Measurements from ENCODE around the gene HTR1D.
"Not testable (repeated sequence)": the region's sequence is repeated elsewhere in the genome, so short reads cannot be mapped to it uniquely, and the experiment has no call there.

The HTR1D gene

GRCh38 chr1:23217421-23218115, at the start of gene HTR1D:
Gene HTR1D, minus strand, starts transcription at chr1:23217502. Its CDS starts 23,283 bp downstream, at chr1:23194219.
- DNase-seq (ENCODE audit: low read depth in 2 of 2): no peak

- DNase-seq (ENCODE audit: low read depth in 2 of 2): no peak
Observed at GRCh38 chr1:23263380-23263887, 46.1 kb upstream of the HTR1D start.

DNA sequence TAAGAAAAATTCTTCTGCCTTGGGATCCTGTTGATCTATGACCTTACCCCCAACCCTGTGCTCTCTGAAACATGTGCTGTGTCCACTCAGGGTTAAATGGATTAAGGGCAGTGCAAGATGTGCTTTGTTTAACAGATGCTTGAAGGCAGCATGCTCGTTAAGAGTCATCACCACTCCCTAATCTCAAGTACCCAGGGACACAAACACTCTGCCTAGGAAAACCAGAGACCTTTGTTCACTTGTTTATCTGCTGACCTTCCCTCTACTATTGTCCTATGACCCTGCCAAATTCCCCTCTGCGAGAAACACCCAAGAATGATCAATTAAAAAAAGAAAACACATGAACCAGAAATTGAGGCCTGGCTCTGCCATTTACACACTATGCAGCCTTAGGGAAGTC, 40.8 kb upstream of the HTR1D start:
- DNase-seq (ENCODE audit: low read depth in 2 of 2): not testable (repeated sequence)

DNA sequence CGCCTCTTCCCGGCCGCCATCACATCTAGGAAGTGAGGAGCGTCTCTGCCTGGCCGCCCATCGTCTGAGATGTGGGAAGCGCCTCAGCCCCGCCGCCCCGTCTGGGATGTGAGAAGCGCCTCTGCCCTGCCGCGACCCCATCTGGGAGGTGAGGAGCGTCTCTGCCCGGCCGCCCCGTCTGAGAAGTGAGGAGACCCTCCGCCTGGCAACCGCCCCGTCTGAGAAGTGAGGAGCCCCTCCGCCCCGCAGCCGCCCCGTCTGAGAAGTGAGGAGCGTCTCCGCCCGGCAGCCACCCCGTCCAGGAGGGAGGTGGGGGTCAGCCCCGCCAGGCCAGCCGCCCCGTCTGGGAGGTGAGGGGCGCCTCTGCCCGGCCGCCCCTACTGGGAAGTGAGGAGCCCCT, 40.1 kb upstream of the HTR1D start:
- not testable (repeated sequence) for DNase-seq (ENCODE audit: low read depth in 2 of 2)

GRCh38 chr1:23254584-23254983, 37.3 kb upstream of the HTR1D start:
- DNase-seq (ENCODE audit: low read depth in 2 of 2): no peak

- no peak for DNase-seq (ENCODE audit: low read depth in 2 of 2)
Observed at GRCh38 chr1:23251812-23252211, 34.5 kb upstream of the HTR1D start.

DNA sequence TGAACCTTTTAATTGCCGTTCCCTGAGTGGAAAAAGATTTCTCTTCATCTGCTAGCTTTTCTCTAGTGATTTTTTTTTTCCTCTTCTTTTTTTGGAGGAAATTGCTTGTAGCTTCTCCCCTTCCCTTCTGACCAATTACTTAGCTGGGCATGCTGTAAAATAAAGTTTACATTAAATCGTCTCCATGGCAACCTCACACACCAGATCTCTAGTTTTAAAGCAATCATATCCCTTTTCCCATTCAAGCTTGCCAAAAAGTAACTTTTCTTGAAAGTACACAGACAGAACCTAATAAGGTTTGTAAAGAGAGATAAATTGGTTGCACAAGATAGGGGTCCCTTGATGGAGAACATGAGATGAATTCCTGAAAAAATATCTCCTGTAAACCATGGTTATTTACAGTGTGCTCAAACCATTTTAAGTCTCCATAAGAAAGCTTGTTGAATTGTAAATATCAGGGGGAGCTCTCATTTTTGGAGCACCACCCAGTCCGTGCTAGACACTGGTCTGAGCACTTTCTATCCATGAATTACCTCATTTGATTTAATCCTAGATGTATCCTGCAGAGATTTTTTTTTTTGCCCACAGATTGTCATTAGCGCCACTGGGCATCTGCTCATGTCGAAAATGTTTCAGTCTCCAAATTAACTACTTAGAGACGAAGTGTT, 32.6 kb upstream of the HTR1D start:
- no peak for DNase-seq (ENCODE audit: low read depth in 2 of 2)

DNA sequence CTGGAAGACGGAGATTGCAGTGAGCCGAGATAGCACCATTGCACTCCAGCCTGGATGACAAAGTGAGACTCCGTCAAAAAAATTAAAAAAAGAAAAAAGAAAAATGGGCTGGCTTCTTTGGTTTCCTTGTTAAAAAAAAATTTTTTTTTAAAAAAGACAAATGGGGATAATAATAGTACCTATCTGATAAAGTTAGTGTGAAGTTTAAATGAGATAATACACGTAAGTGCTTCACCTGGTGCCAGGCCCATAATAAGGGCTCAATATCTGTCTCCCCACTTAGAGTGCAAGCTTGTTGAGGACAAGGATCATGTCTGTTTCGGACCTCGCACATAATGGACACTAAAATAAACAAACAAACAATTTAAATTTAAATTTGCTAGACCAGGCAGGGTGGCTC, 30.0 kb upstream of the HTR1D start:
- DNase-seq (ENCODE audit: low read depth in 2 of 2): no peak

GRCh38 chr1:23246274-23246673, 29.0 kb upstream of the HTR1D start:
- no peak for DNase-seq (ENCODE audit: low read depth in 2 of 2)

GRCh38 chr1:23244256-23244761, 27.0 kb upstream of the HTR1D start:
- DNase-seq (ENCODE audit: low read depth in 2 of 2): no peak

DNA sequence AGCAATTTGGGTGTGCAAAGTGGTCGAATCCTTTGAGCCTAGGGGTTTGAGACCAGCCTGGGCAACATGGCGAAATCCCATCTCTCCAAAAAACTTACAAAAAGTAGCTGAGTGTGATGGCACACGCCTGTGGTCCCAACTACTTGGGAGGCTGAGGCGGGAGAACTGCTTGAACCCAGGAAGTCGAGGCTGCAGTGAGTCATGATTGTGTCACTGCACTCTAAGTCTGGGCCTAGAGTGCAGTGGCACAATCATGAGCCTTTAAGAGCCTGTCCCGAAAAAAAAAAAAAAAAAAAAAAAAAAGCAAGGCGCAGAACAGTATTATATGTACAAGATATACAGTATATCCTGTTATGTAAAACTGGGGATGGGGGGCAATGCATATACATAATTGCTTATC, 25.1 kb upstream of the HTR1D start:
- DNase-seq (ENCODE audit: low read depth in 2 of 2): no peak

GRCh38 chr1:23239638-23240295, 22.5 kb upstream of the HTR1D start:
- no peak for DNase-seq (ENCODE audit: low read depth in 2 of 2)

- DNase-seq (ENCODE audit: low read depth in 2 of 2): no peak
Observed at GRCh38 chr1:23238565-23238964, 21.3 kb upstream of the HTR1D start.

DNA sequence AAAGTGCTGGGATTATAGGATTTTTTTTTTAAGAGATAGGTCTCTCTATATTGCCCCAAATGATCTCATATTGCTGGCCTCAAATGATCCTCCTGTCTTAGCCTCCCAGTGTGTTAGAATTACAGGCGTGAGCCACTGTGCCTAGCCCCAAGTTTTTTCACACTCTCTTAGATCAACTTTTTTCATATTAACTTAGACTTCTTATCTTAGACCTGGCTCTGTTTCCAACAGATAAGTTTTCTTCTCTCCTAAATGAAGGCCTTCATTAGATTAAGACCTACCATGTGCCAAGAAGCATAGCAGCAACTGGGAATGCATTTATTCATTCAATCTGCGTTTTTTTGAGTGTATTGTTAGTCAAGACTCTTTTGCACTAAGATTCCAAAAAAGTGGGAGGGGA, 20.2 kb upstream of the HTR1D start:
- no peak for DNase-seq (ENCODE audit: low read depth in 2 of 2)

GRCh38 chr1:23227806-23228205, 10.5 kb upstream of the HTR1D start:
- DNase-seq (ENCODE audit: low read depth in 2 of 2): no peak

DNA sequence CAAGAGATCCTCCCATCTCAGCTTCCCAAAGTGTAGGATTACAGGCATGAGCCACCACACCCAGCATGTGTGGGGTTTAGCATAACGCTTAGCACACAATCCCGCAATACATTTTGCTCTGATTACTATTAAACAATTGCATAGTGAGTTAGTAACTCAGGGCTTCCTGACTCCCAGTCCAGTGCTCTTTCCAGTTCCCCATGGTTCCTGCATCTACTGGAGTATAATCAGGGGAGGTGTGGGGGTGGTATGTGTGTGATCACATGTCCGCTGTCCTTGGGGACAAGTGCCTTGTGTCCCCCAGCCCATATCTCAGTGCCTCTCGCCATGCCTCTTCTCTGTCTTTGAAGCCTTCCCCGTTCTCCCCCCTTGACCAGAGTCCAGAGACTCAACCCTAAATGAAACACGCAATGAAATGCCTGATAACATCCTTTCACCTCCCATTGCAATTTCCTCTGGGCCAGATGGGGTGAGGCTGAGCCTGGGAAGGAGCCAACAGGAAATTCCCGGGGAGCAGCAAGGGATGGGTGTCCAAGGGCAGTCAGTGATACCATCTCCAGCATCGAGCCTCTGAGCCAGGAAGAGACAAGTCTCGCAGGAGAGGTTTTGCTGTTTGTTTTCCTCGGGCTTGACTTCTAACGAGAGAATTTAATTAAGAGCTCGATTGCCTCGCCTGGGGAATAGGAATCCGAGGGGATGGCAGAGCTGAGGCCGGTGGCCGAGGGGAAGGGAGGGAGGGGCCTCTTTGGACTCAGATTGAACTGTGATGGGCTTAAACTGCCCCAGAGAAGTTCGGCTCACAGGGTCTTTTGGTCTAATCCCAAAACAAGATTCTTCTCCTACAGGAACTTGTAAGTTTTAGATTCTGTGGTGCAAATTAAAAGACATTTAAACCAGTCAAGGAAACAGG, 7.7 kb upstream of the HTR1D start:
- DNase-seq (ENCODE audit: low read depth in 2 of 2): no peak

GRCh38 chr1:23223963-23224362, 6.7 kb upstream of the HTR1D start:
- not testable (repeated sequence) for DNase-seq (ENCODE audit: low read depth in 2 of 2)

DNA sequence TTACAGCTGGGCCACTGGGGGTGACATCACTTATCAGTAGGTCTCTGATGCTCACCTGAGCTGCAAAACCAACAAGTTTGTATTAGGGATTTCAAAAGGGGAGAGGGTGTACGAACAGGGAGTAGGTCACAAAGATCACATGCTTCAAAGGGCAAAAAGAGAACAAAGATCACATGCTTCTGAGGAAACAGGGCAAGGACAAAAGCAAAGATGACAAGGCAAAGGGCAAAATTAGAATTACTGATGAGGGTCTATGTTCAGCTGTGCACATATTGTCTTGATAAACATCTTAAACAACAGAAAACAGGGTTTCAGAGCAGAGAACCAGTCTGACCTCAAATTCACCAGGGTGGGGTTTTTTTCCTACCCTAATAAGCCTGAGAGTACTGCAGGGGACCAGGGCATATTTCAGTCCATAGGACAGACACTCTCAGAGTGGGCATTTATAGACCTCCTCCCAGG, 6.2 kb upstream of the HTR1D start:
- DNase-seq (ENCODE audit: low read depth in 2 of 2): not testable (repeated sequence)

DNA sequence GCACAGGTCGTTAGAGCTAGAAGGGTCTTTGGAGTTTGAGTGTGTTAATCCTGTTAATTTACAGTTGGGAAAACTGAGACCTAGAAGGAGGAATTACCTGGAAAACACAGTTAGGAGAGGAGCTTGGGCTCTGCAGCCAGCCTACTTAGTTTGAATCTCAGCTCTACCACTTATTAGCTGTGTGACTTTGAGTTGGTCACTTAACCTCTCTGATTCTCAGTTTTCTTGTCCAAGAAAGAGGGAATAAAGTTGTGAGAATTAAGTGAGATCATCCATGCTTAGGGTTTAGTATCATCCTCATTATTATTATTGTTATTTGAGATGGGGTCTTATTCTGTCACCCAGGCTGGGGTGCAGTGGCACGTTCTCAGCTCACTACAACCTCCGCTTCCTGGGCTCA, 5.4 kb upstream of the HTR1D start:
- no peak for DNase-seq (ENCODE audit: low read depth in 2 of 2)

GRCh38 chr1:23222331-23222730, 5.0 kb upstream of the HTR1D start:
- DNase-seq (ENCODE audit: low read depth in 2 of 2): no peak

DNA sequence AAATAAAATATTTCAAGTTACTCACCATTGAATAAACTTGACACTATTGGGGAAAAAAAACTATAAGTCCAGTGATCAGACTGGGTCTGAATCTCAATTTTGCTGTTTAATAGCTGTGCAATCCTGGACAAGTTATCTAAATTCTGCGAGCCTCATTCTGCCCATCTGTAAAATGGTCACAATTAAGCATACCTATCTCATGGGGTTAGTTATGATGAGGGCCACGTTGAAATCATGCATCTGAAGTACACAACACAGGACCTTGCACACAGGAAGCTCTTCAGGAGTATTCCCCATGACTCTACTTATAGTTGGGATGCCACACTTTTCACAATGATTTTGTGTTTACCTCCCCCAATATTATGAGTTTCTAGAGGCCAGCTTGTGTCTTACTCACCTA, 3.8 kb upstream of the HTR1D start:
- DNase-seq (ENCODE audit: low read depth in 2 of 2): no peak
